Activated T-cell treated with anti-CD3 and anti-CD28 coated beads for 4 hours (primary cell): ENCODE results near the gene IFNA2.
"Not testable (repeated sequence)": the region's sequence is repeated elsewhere in the genome, so short reads cannot be mapped to it uniquely, and the experiment has no call there.

ENCODE experiments used
- DNase-seq: peaks from one replicate; pipeline ENCODE4 v3.0.0-alpha.2; 2020

The IFNA2 gene

GRCh38 chr9:21381448-21382339, 3.5 kb downstream of the IFNA2 start:
- DNase-seq, result no peak

DNA sequence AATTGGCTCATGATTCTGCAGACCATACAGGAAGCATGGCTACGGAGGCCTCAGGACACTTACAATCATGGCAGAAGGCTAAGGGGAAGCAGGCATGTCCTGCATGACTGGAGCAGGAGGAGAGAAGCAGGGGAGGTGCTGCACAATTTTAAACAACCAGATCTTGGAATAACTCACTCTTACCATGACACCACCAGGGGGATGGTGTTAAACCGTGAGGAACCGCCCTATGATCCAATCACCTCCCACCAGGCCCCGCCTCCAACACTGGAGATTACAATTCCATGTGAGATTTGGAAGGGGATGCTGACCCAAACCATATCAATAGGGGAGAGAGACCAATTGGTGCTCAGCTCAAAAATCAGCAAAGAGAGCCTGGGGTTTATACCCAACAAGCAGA, 13.7 kb downstream of the IFNA2 start:
- DNase-seq, result not testable (repeated sequence)

DNA sequence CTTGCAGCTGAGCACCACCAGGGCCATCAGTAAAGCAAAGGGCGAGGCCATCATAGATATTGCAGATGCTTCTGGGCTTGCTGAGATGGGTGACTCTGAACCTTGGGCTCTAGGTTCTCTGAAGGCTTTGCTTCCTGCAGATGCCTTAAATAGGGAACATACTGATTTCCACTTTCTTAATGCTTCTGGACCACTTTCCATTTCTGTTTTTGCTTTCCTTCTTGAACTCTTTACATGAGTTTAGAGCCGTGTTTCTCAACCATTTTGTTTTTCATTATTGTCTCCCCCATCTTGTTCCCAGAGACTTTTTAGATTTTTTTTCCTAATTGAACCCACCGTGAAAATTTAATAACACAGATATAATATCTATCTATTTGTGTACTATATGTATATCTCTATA, 17.2 kb downstream of the IFNA2 start, which contains the start of gene IFNA13:
IFNA13 (minus strand) TSS at position 101 of the 400 bp plus-strand sequence; CDS start at position 54, 47 bp downstream.
- no peak for DNase-seq

GRCh38 chr9:21367169-21367568, 18.0 kb downstream of the IFNA2 start:
- not testable (repeated sequence) for DNase-seq

- no peak for DNase-seq
These were observed 22.9 kb downstream of the IFNA2 start for GRCh38 chr9:21362287-21362686.

DNA sequence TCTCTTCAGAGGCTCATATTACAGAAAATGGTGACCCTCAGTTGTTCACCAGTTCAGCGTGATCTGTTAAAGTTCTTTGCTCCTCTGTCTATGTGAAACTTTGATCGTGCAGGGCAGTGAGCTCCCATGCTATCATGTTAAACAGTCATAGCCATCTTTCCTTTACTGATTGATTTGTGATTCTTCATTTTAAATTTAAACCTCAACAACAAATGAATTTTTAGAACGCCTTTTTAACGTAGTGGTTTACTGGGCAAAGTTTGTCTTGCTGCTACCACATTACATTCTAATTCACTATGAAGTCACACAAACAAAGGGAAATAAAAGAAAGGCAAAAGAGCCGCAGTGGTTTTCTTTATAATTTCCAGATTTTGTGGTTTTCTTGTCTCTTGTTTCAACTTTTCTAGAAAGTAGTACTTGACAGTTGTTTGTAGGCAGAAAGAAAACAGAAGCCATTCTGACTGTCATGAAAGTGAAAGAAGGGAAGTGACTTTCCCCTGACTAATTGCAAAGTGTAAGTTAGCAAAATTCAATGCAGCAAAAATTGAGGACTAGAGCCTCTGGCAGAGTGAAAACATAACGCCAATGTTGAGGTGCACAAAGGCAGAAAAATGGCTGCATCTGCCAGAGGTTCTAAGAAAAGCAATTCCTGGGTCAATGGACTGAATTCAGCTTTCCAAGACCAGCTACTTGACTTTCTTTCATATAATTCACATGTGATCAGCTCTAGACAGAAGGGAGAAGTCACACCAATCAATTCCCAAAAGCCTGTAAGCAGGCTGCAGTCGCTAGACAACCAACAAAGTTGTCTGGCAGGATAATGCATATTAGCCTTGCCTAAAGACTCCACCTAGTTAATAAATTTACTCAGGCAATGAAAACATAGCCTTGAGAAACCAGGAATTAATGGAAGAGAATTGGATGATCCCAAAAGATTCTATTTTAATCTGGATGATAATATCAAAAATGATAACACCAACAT, 27.4 kb downstream of the IFNA2 start:
- no peak for DNase-seq

- DNase-seq, result no peak
These were observed 34.4 kb downstream of the IFNA2 start, which contains the start of gene IFNA6 for GRCh38 chr9:21350787-21351186. Gene IFNA6, minus strand, starts transcription at chr9:21350887. Its CDS starts 0 bp downstream, at chr9:21350887.

GRCh38 chr9:21348430-21348970, 36.7 kb downstream of the IFNA2 start:
- DNase-seq, result no peak

GRCh38 chr9:21340735-21341134, 44.5 kb downstream of the IFNA2 start:
- no peak for DNase-seq

DNA sequence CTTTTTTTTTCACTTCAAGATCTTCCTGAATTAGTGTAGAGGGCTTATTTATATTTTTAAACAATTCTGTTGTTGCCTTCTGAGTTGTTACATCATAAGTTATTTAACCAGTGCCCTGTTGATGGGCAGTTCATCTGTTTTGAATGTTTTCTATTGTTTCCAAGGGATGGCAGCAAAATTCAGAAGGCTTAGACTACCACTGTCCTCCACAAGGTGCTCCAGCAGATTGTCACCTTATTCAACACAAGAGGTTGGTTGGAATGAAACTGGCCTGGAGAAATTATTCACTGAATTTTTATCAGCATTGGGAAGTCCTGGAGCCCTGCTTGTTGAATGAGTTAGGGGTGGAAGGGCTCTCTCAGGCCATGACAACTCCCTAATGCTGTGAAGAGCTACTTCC, 48.7 kb downstream of the IFNA2 start:
- no peak for DNase-seq

GRCh38 chr9:21334701-21335632, 50.2 kb downstream of the IFNA2 start, which contains the start of gene KLHL9:
Gene KLHL9, minus strand, starts transcription at chr9:21335404. Its CDS starts 545 bp downstream, at chr9:21334859.
- peak; percentile 74 for DNase-seq
